Mesothelial cell of epicardium (in vitro differentiated cells): ENCODE measurements around the gene KIAA0232. TPM values are rescaled to one million over a fixed set of nuclear protein-coding genes. Genes with fewer than 3 reads are reported as not detected.
A peak's percentile ranks its signal among the peaks of the same experiment; 100 is the strongest.
"Not testable (repeated sequence)": the region's sequence is repeated elsewhere in the genome, so short reads cannot be mapped to it uniquely, and the experiment has no call there.

Experiments
- DNase-seq, 2 experiments: peaks; one replicate each; pipeline ENCODE4 v3.0.0; 2021; ENCODE audit warnings: low spot score in 2 of 2; ENCODE audit not compliant: unreplicated experiment in 2 of 2
- H3K27ac Mint-ChIP-seq: 2 replicates; pipeline ENCODE4 v1.8.0; 2021; ENCODE audit warnings: mixed read lengths
- H3K27me3 Mint-ChIP-seq: 2 replicates; pipeline ENCODE4 v1.8.0; 2021; ENCODE audit warnings: low read depth, mixed read lengths
- H3K36me3 Mint-ChIP-seq: 2 replicates; pipeline ENCODE4 v1.8.0; 2021; ENCODE audit warnings: mixed read lengths
- H3K4me1 Mint-ChIP-seq: 2 replicates; pipeline ENCODE4 v1.8.0; 2021; ENCODE audit warnings: mixed read lengths
- H3K4me3 Mint-ChIP-seq: 2 replicates; pipeline ENCODE4 v1.8.0; 2021; ENCODE audit warnings: mild to moderate bottlenecking, moderate library complexity, mixed read lengths
- H3K9me3 Mint-ChIP-seq: 2 replicates; pipeline ENCODE4 v1.8.0; 2021; ENCODE audit warnings: mixed read lengths
- CTCF ChIP-seq: fragments of 200-600 bp; sonication (generic); IDR thresholded peaks from one replicate; pipeline ENCODE4 v1.5.0; 2021; ENCODE audit warnings: antibody characterized with exemption; ENCODE audit not compliant: unreplicated experiment
- total RNA-seq: library from RNA; stranded (reverse); gene quantifications from 3 replicates; pipeline ENCODE4 v1.2.1, GENCODE V29; 2021

Gene KIAA0232
- total RNA-seq, 1 donor from 2014 or later: 37.8 TPM

DNA sequence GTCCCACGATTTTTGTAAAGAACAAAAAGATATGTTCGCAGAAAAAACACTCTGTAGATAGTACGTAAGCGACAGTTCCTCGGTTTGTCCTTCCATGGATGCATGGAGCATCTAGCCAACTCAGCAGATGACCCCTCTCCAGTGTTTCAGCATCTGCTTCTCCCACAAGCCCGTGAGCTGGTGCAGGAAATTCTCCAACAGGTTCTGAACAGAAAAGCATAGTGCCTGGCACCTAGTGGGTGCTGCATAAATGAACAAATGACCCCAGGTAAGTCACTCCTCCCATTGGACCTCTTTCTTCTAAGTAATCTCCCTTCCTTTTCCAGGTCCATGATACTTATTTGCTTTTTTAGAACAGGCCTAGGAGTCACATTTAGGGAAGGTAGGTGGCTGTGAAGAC lies 966 bp upstream of the KIAA0232 start:
- Mint-ChIP-seq H3K4me1 (peaks cover 40% of the 10 kb centered on the region), H3K4me3 (peak overlapping the region; percentile 63)
- TF ChIP-seq CTCF: no peak

DNA sequence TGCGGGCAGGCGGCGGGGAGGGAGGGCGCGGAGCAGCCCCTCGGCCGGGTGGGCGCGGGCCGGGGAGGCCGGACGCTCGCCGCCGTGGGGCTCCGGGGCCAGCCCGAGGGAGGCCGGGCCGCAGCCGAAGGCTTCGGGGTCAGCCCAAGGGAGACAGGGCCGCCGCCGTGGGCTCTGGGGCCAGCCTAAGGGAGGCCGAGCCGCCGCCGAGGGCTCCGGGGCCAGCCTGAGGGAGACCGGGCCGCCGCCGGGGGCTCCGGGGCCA lies 251 bp downstream of the KIAA0232 start:
- no peak for DNase-seq
- Mint-ChIP-seq H3K4me1 (peaks cover 42% of the 10 kb centered on the region), H3K9me3 (no peaks in the 10 kb centered on the region), H3K27ac (no peak overlapping the region), H3K36me3 (no peaks in the 10 kb centered on the region), H3K27me3 (no peaks in the 10 kb centered on the region), H3K4me3 (no peak overlapping the region)
- TF ChIP-seq CTCF: no peak

More for the DNA sequence above, 966 bp upstream of the KIAA0232 start:
- peak overlapping the region; percentile 77 for H3K27ac Mint-ChIP-seq
- no peak for DNase-seq
- peaks cover 3% of the 10 kb centered on the region for H3K27me3 Mint-ChIP-seq
- no peaks in the 10 kb centered on the region for H3K9me3 Mint-ChIP-seq
- H3K36me3 Mint-ChIP-seq: no peaks in the 10 kb centered on the region

DNA sequence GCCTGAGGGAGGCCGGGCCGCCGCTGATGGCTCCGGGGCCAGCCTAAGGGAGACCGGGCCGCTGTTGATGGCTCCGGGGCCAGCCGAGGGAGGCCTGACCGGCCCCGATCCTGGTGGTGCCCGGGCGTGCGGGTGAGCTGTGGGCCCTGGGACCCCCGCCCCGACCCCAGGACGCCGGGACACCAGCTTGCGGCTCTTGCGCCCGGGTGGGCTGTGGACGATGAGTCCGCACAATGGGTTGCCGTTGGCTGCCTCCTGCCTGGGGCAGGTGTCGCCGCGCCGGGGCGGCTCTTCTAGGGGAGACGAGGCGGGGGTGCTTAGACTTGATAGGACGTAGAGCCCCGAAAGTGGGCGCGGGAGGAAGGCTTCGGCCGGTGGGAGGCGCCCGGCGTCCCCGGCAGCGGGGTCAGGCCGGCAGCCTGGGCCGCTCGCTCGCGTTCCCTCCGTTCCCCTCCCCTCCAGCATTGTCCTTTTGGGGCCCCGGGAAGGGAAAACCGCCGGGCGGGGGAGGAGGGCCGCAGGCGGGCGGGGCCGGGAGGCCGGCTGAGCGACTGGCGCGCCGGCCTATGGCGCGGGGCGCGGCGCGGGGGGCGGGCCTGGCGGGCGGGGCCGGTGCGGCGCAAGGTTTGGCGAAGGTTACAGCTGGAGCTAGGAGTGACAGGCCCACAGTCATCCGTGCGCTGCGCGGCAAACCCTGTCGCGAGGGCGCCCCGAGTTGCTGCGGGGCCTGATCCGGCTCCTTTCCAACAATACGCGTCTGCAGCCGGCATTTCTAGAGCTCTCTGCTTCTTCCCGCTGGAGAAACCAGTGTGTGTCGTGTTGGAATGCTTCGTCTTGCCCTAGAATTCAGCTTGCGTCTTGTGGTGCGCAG lies 819 bp downstream of the KIAA0232 start:
- Mint-ChIP-seq H3K27me3 (no peaks in the 10 kb centered on the region), H3K4me3 (peak overlapping the region; percentile 79), H3K27ac (peak overlapping the region; percentile 93), H3K9me3 (no peaks in the 10 kb centered on the region), H3K4me1 (peaks cover 44% of the 10 kb centered on the region), H3K36me3 (no peaks in the 10 kb centered on the region)
- peak; percentile 91 to 94 for DNase-seq
- no peak for TF ChIP-seq CTCF

- Mint-ChIP-seq H3K4me1 (peaks cover 39% of the 10 kb centered on the region), H3K9me3 (no peaks in the 10 kb centered on the region), H3K4me3 (peak overlapping the region; percentile 18), H3K27ac (no peak overlapping the region), H3K27me3 (no peaks in the 10 kb centered on the region), H3K36me3 (peaks cover 6% of the 10 kb centered on the region)
- DNase-seq: no peak
- no peak for TF ChIP-seq CTCF
Measured at GRCh38 chr4:6785572-6785925, 3.0 kb downstream of the KIAA0232 start.

DNA sequence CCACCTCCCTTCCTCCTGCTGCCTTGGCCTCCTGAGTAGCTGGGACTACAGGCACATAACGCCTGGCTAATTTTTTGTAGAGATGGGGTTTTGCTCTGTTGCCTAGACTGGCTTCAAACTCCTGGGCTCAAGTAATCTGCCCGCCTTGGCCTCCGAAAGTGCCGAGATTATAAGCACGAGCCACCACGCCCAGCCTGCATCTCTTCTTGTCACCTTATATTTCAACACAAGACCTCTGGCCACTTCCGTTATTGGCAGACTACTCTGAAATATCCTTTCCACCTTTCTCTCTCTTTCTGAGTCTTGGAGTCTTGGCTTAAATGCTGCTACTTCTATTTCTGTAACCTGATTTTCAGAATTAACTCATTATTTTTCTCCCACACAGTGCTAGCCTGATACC lies 5.6 kb downstream of the KIAA0232 start:
- H3K4me3 Mint-ChIP-seq: no peak overlapping the region
- H3K9me3 Mint-ChIP-seq: peaks cover 7% of the 10 kb centered on the region
- peaks cover 18% of the 10 kb centered on the region for H3K36me3 Mint-ChIP-seq
- peaks cover 30% of the 10 kb centered on the region for H3K4me1 Mint-ChIP-seq
- DNase-seq: no peak
- no peak for TF ChIP-seq CTCF
- peak overlapping the region; percentile 17 for H3K27ac Mint-ChIP-seq
- H3K27me3 Mint-ChIP-seq: no peaks in the 10 kb centered on the region

DNA sequence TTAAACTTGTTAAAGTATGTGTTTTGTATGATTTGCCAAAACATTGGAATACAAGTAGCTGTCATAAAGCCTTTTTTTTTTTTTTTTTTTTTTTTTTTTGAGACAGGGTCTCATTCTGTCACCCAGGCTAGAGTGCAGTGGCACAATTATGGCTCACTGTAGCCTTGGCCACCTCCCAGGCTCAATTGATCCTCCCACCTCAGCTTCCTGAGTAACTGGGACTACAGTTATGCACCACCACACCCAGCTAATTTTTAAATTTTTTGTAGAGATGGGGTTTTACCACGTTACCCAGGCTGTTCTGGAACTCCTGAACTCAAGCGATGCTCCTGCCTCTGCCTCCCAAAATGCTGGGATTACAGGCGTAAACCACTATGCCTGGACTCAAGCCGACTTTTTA lies 8.7 kb downstream of the KIAA0232 start:
- H3K4me3 Mint-ChIP-seq, H3K27me3 Mint-ChIP-seq, H3K4me1 Mint-ChIP-seq, H3K27ac Mint-ChIP-seq, DNase-seq: not testable (repeated sequence)
- H3K9me3 Mint-ChIP-seq: peaks cover 13% of the 10 kb centered on the region
- peaks cover 28% of the 10 kb centered on the region for H3K36me3 Mint-ChIP-seq

- Mint-ChIP-seq H3K9me3 (peaks cover 13% of the 10 kb centered on the region), H3K36me3 (peaks cover 33% of the 10 kb centered on the region)
- H3K4me1 Mint-ChIP-seq, H3K27me3 Mint-ChIP-seq, H3K27ac Mint-ChIP-seq, DNase-seq, H3K4me3 Mint-ChIP-seq: not testable (repeated sequence)
Measured at GRCh38 chr4:6791796-6792195, 9.3 kb downstream of the KIAA0232 start.
